K562 (cell line): ENCODE data around the gene NUPR1. TPM values are rescaled to one million over a fixed set of nuclear protein-coding genes. Genes with fewer than 3 reads are reported as not detected.

Experiments used
- ADNP ChIP-seq: fragments of 200-800 bp; sonication (Bioruptor generic); IDR thresholded peaks from 2 replicates; pipeline ENCODE4 v1.6.1; 2016; ENCODE audit warnings: missing genetic modification characterization, missing compliant biosample characterization
- ATF3 ChIP-seq, 2 experiments: fragments of 450-650 bp in 1 of 2; sonication (generic) in 1 of 2; formaldehyde crosslinking in 1 of 2; IDR thresholded peaks in 1 of 2; conservative IDR thresholded peaks in 1 of 2; 2 replicates each; pipeline versions ENCODE4 v1.6.1 to v1.8.1; 2016 to 2023; ENCODE audit warnings: mild to moderate bottlenecking in 2 of 2, moderate library complexity in 2 of 2, inconsistent platforms in 1 of 2, missing genetic modification reagents in 1 of 2
- CAMTA2 ChIP-seq: fragments of 250-450 bp; sonication (Bioruptor Pico); conservative IDR thresholded peaks from 2 replicates; pipeline ENCODE4 v1.5.1; 2022
- FOXP1 ChIP-seq: sonication (generic); formaldehyde crosslinking; IDR thresholded peaks from 2 replicates; pipeline ENCODE4 v1.8.0; 2022; ENCODE audit warnings: mild to moderate bottlenecking, missing genetic modification reagents
- GTF2A2 ChIP-seq: IDR thresholded peaks from 2 replicates; pipeline ENCODE4 v1.6.1; 2016; ENCODE audit warnings: mild to moderate bottlenecking, missing genetic modification characterization, missing compliant biosample characterization
- HLTF ChIP-seq: fragments of 450-650 bp; IDR thresholded peaks from 2 replicates; pipeline ENCODE4 v1.6.1; 2016
- HMG20B ChIP-seq: fragments of 250-450 bp; sonication (Bioruptor Pico); IDR thresholded peaks from 2 replicates; pipeline ENCODE4 v1.5.0; 2021; ENCODE audit warnings: mild to moderate bottlenecking
- KLF10 ChIP-seq: fragments of 250-450 bp; sonication (Bioruptor Pico); IDR thresholded peaks from 2 replicates; pipeline ENCODE4 v1.6.1; 2021; ENCODE audit warnings: matching md5 sums
- MECOM ChIP-seq: fragments of 250-450 bp; sonication (Bioruptor Pico); IDR thresholded peaks from 2 replicates; pipeline ENCODE4 v1.8.0; 2022; ENCODE audit warnings: inconsistent platforms
- MEF2A ChIP-seq: IDR thresholded peaks from 2 replicates; pipeline ENCODE4 v1.6.1; 2011; ENCODE audit warnings: low read depth, mild to moderate bottlenecking, low read length, moderate library complexity; ENCODE audit not compliant: control insufficient read depth
- MEF2D ChIP-seq: conservative IDR thresholded peaks from 2 replicates; pipeline ENCODE4 v1.6.1; 2016; ENCODE audit warnings: low read depth, missing genetic modification characterization, missing compliant biosample characterization
- MEIS2 ChIP-seq: fragments of 450-650 bp; IDR thresholded peaks from 2 replicates; pipeline ENCODE4 v1.6.1; 2014; ENCODE audit warnings: mild to moderate bottlenecking; ENCODE audit not compliant: partially characterized antibody
- NCOA1 ChIP-seq: fragments of 450-650 bp; IDR thresholded peaks from 2 replicates; pipeline ENCODE4 v1.6.1; 2016; ENCODE audit warnings: low read depth
- NR2C2 ChIP-seq, 2 experiments: fragments of 200-800 bp in 1 of 2; sonication (Bioruptor generic) in 1 of 2; sonication (generic) in 1 of 2; formaldehyde crosslinking in 1 of 2; IDR thresholded peaks; 2 replicates each; pipeline versions ENCODE4 v1.6.1 to v1.8.0; 2016 to 2022; ENCODE audit warnings: mild to moderate bottlenecking in 1 of 2, missing compliant biosample characterization in 1 of 2, missing genetic modification characterization in 1 of 2, missing genetic modification reagents in 1 of 2
- OTX1 ChIP-seq: fragments of 450-650 bp; formaldehyde crosslinking; IDR thresholded peaks from 2 replicates; pipeline ENCODE4 v1.4.0; 2022; ENCODE audit warnings: mild to moderate bottlenecking
- SPI1 ChIP-seq: IDR thresholded peaks from 2 replicates; pipeline ENCODE4 v1.6.1; 2011; ENCODE audit warnings: low read depth, low read length, control low read depth, borderline replicate concordance
- TAF15 ChIP-seq: fragments of 200-400 bp; formaldehyde crosslinking; IDR thresholded peaks from 2 replicates; pipeline ENCODE4 v1.6.1; 2017; ENCODE audit warnings: mild to moderate bottlenecking, low read depth, low read length, moderate library complexity
- TARDBP ChIP-seq: fragments of 450-650 bp; IDR thresholded peaks from 2 replicates; pipeline ENCODE4 v1.6.1; 2016
- TBL1XR1 ChIP-seq, 2 experiments: IDR thresholded peaks; 2 replicates each; pipeline ENCODE4 v1.6.1; 2012; ENCODE audit warnings: improper control_type of control experiment in 2 of 2, low read length in 2 of 2, mild to moderate bottlenecking in 1 of 2
- TSC22D4 ChIP-seq: fragments of 450-650 bp; IDR thresholded peaks from 2 replicates; pipeline ENCODE4 v1.6.1; 2016; ENCODE audit warnings: missing genetic modification characterization, missing biosample characterization, control low read depth
- ZNF124 ChIP-seq: sonication (generic); formaldehyde crosslinking; IDR thresholded peaks from 2 replicates; pipeline ENCODE4 v1.8.1; 2022; ENCODE audit warnings: missing genetic modification reagents
- ZNF146 ChIP-seq: IDR thresholded peaks from one replicate; pipeline ENCODE4 v1.6.1; 2018; ENCODE audit warnings: missing compliant biosample characterization; ENCODE audit not compliant: unreplicated experiment
- polyA plus RNA-seq, 8 experiments: library from polyadenylated mRNA; depleted of rRNA in 4 of 8; stranded (reverse) in 5 of 8; unstranded in 3 of 8; fragments of >200 nt; fragmentation: Nextera tagmentation in 2 of 8; fragmentation: Illumina TruSeq in 1 of 8; extraction: Ambion mirVana in 2 of 8; extraction: Trizol in 1 of 8; gene quantifications; 2 replicates each; pipeline versions ENCODE4 v1.2.1 to v1.2.3, GENCODE V29; 2011 to 2014; ENCODE audit warnings: inconsistent platforms in 1 of 8, missing spikeins in 1 of 8
- total RNA-seq, 7 experiments: library from RNA; depleted of rRNA in 6 of 7; stranded (reverse); fragments of >200 nt in 6 of 7; fragmentation: Illumina TruSeq in 2 of 7; extraction: Trizol in 2 of 7; gene quantifications; 2 replicates each; pipeline versions ENCODE4 v1.2.1 to v1.2.3, GENCODE V29; 2011 to 2021; ENCODE audit warnings: low replicate concordance in 1 of 7
- TF ChIP-seq, protein P1 (sequence below): sonication (generic); formaldehyde crosslinking; IDR thresholded peaks from 2 replicates; pipeline ENCODE4 v1.8.0; 2022; ENCODE audit warnings: mild to moderate bottlenecking, missing genetic modification reagents
- TF ChIP-seq, protein P2 (sequence below): fragments of 450-650 bp; formaldehyde crosslinking; IDR thresholded peaks from 2 replicates; pipeline ENCODE4 v1.4.0; 2020; ENCODE audit warnings: mild to moderate bottlenecking, moderate library complexity

Gene NUPR1
- total and polyA plus RNA-seq, 9 of the 15 experiments (the other 6 are each of a cell fraction or from before 2014, with no cell fraction given) = 0.07 to 1.5 (median 0.27) TPM

DNA sequence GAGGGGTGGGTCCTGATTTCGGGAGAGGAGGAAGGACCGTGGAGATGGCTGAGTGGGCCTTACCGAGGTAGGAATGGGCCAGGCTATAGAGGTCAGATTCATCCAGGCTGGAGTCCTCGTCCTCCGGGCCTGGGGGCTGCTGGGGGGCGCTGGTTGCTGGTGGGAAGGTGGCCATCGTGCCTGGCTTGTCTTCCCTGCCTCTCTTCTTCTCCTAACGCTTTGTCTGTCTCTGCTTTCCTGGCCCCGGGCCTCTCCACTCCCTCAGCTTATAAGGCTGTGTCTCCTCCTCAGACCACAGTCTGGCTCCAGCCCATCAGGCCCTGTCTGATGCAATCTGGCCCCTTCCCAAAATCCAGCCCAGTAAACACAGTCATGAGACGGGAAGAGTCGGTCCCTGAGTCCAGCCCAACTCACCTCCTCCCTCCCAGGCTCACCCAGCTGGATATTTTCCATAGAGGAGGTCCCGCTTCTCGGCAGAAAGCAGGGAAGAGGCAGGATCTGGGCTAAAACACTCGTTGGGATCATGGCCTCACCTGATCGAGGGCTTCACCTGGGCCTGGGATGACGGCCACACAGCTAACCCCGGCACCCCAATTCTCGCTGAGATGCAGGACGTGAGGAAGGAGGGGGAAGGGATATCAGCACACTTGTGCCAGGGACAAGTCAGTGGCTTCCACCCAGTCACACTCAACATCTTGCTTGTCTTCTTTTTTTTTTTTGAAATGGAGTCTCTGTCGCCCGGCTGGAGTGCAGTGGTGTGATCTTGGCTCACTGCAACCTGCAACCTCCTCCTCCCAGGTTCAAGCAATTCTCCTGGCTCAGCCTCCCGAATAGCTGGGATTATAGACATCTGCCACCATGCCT, at the start of gene NUPR1 (continued):
- TF ChIP-seq FOXP1 (CRISPR knock-in tag) = no peak
- no peak for TF ChIP-seq ZNF124
- TF ChIP-seq MECOM (CRISPR knock-in tag) = peak; percentile 76
- TF ChIP-seq MEF2D (tag) = peak; percentile 77
- no peak for TF ChIP-seq KLF10 (CRISPR knock-in tag)
- no peak for TF ChIP-seq CAMTA2 (CRISPR knock-in tag)
- no peak for TF ChIP-seq MEIS2
- no peak for TF ChIP-seq NCOA1
- no peak for TF ChIP-seq TAF15
- TF ChIP-seq OTX1 (CRISPR knock-in tag) = peak; percentile 70; the same call in 1 of the 2 replicates
- TF ChIP-seq, protein P1, sequence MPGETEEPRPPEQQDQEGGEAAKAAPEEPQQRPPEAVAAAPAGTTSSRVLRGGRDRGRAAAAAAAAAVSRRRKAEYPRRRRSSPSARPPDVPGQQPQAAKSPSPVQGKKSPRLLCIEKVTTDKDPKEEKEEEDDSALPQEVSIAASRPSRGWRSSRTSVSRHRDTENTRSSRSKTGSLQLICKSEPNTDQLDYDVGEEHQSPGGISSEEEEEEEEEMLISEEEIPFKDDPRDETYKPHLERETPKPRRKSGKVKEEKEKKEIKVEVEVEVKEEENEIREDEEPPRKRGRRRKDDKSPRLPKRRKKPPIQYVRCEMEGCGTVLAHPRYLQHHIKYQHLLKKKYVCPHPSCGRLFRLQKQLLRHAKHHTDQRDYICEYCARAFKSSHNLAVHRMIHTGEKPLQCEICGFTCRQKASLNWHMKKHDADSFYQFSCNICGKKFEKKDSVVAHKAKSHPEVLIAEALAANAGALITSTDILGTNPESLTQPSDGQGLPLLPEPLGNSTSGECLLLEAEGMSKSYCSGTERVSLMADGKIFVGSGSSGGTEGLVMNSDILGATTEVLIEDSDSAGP (CRISPR knock-in tag) = no peak
- TF ChIP-seq, protein P2, sequence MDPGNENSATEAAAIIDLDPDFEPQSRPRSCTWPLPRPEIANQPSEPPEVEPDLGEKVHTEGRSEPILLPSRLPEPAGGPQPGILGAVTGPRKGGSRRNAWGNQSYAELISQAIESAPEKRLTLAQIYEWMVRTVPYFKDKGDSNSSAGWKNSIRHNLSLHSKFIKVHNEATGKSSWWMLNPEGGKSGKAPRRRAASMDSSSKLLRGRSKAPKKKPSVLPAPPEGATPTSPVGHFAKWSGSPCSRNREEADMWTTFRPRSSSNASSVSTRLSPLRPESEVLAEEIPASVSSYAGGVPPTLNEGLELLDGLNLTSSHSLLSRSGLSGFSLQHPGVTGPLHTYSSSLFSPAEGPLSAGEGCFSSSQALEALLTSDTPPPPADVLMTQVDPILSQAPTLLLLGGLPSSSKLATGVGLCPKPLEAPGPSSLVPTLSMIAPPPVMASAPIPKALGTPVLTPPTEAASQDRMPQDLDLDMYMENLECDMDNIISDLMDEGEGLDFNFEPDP (CRISPR knock-in tag) = no peak
- peak; percentile 70 for TF ChIP-seq GTF2A2
- no peak for TF ChIP-seq TBL1XR1 (IDR thresholded peaks at IDR 0.05; ENCODE audit: low read length in 2 of 2)
- no peak for TF ChIP-seq HLTF
- TF ChIP-seq MEF2A = no peak
- no peak for TF ChIP-seq NR2C2 (CRISPR knock-in tag; IDR thresholded peaks at IDR 0.05)
- TF ChIP-seq NR2C2 (tag; IDR thresholded peaks at IDR 0.05) = peak; percentile 49; the same call in 1 of the 2 replicates
- TF ChIP-seq ZNF146 (CRISPR knock-in tag) = no peak
- TF ChIP-seq ATF3 (IDR thresholded peaks at IDR 0.05) = peak; percentile 83
- no peak for TF ChIP-seq ATF3 (CRISPR knock-in tag; conservative IDR thresholded peaks at IDR 0.05)
- no peak for TF ChIP-seq ADNP
- TF ChIP-seq HMG20B (CRISPR knock-in tag) = no peak
- no peak for TF ChIP-seq TARDBP
- TF ChIP-seq SPI1 = no peak
- no peak for TF ChIP-seq TSC22D4 (tag)
